NCI-H1694 (cell line): ENCODE results near the gene FGGY.

Source experiments
- DNase-seq: peaks from one replicate; lab custom pipeline; 2025; lab: John Stamatoyannopoulos, UW

FGGY gene

GRCh38 chr1:59414406-59415133 is 117.7 kb downstream of the FGGY start:
- no peak for DNase-seq

- DNase-seq: no peak
Measured at GRCh38 chr1:59415286-59415850, 118.5 kb downstream of the FGGY start.

- DNase-seq: no peak
Measured at GRCh38 chr1:59415881-59416280, 119.0 kb downstream of the FGGY start.

GRCh38 chr1:59417406-59417805 is 120.5 kb downstream of the FGGY start:
- no peak for DNase-seq

GRCh38 chr1:59418363-59419144 is 121.7 kb downstream of the FGGY start:
- DNase-seq: no peak

- no peak for DNase-seq
Measured at GRCh38 chr1:59419361-59420140, 122.7 kb downstream of the FGGY start.

GRCh38 chr1:59421232-59421920 is 124.5 kb downstream of the FGGY start:
- no peak for DNase-seq

- DNase-seq: peak; percentile 11
Measured at GRCh38 chr1:59422921-59423575, 126.2 kb downstream of the FGGY start.

GRCh38 chr1:59427155-59427554 is 130.3 kb downstream of the FGGY start:
- peak; percentile 95 for DNase-seq

- no peak for DNase-seq
Measured at GRCh38 chr1:59427784-59428183, 130.9 kb downstream of the FGGY start.

- no peak for DNase-seq
Measured at GRCh38 chr1:59428828-59429227, 131.9 kb downstream of the FGGY start.

GRCh38 chr1:59429656-59430055 is 132.8 kb downstream of the FGGY start:
- no peak for DNase-seq

- DNase-seq: no peak
Measured at GRCh38 chr1:59431566-59432294, 134.8 kb downstream of the FGGY start.

GRCh38 chr1:59432531-59433439 is 135.9 kb downstream of the FGGY start:
- no peak for DNase-seq

- DNase-seq: peak; percentile 28
Measured at GRCh38 chr1:59433440-59433813, 136.5 kb downstream of the FGGY start.

GRCh38 chr1:59434336-59434735 is 137.4 kb downstream of the FGGY start:
- DNase-seq: no peak

GRCh38 chr1:59436637-59437036 is 139.7 kb downstream of the FGGY start:
- DNase-seq: no peak

GRCh38 chr1:59438058-59438560 is 141.2 kb downstream of the FGGY start:
- no peak for DNase-seq

GRCh38 chr1:59442492-59442891 is 145.6 kb downstream of the FGGY start:
- no peak for DNase-seq
